ENCODE data around the gene FRMD4A. TPM values are rescaled to one million over a fixed set of nuclear protein-coding genes. Genes with fewer than 3 reads are reported as not detected.
"Not testable (repeated sequence)": the region's sequence is repeated elsewhere in the genome, so short reads cannot be mapped to it uniquely, and the experiment has no call there.

Gene FRMD4A
- total RNA-seq, 1 donor from 2014 or later, result 0.32 TPM

DNA sequence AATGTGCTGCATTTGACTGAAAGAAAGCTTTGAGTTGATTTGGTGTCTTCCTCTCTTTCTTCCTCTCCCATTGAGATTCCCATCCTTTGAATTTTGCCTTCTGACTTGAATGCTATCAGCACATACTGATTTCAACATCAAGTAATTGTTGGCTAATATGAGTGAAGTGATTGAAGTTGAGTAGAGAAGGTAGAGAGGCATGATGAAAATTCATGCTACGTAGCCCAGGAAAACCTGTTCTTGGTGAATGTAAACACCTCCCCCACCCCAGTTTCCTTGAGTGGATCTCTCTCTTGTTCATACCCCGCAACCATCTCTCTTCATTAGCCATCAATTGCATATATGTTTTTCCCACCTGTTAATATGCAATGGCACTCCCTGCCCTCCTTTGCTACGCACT lies 193.3 kb downstream of the FRMD4A start:
- Mint-ChIP-seq H3K4me1 (ENCODE audit: low read depth) (no peaks in the 10 kb centered on the region), H3K27ac (no peak overlapping the region), H3K4me3 (ENCODE audit: low read depth) (no peak overlapping the region), H3K27me3 (ENCODE audit: low read depth) (no peaks in the 10 kb centered on the region), H3K36me3 (ENCODE audit: low read depth) (no peaks in the 10 kb centered on the region), H3K9me3 (no peaks in the 10 kb centered on the region)
- intact Hi-C loops (cut with micrococcal nuclease), result no loop called here
- DNase-seq (ENCODE audit: low spot score), result no peak

DNA sequence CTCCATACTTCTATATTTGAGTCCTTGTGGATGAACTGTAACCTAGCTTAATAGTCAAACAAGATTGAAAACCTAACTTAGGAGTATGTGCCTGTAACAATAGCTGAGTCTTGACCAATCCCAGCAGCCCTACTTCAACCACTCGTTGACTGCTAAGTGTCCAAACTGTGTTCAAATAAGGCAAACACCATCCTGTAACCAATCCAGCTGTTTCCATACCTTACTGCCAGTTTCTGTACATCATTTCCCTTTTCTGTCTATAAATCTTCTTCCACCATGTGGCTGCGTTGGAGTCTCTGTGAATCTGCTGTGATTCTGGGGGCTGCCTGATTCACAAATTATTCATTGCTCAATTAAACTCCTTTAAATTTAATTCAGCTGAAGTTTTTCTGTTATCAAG lies 195.5 kb downstream of the FRMD4A start:
- H3K4me3 Mint-ChIP-seq (ENCODE audit: low read depth); intact Hi-C loops (cut with micrococcal nuclease); H3K27ac Mint-ChIP-seq; H3K4me1 Mint-ChIP-seq (ENCODE audit: low read depth); DNase-seq (ENCODE audit: low spot score); H3K9me3 Mint-ChIP-seq; H3K36me3 Mint-ChIP-seq (ENCODE audit: low read depth); H3K27me3 Mint-ChIP-seq (ENCODE audit: low read depth): not testable (repeated sequence)

DNA sequence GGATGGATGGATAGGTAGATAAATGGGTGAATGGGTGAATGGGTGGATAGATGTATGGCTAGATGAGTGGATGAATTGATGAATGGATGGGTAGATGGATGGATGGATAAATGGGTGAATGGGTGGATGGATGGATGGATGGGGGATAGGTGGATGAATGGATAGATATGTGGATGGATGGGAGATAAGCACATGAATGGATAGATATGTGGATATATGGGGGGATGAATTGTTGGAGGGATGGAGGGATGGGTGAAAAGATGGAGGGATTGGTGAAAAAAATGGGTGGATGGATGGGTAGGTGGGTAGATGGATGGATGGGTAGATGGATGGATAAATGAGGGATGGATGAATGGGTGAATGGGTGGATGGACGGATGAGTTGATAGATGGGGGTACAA lies 196.4 kb downstream of the FRMD4A start:
- DNase-seq (ENCODE audit: low spot score), result no peak
- Mint-ChIP-seq H3K36me3 (ENCODE audit: low read depth) (no peaks in the 10 kb centered on the region), H3K27me3 (ENCODE audit: low read depth) (no peaks in the 10 kb centered on the region), H3K9me3 (no peaks in the 10 kb centered on the region), H3K27ac (no peak overlapping the region), H3K4me1 (ENCODE audit: low read depth) (no peaks in the 10 kb centered on the region), H3K4me3 (ENCODE audit: low read depth) (no peak overlapping the region)
- intact Hi-C loops (cut with micrococcal nuclease), result no loop called here

GRCh38 chr10:14131261-14131960 lies 199.3 kb downstream of the FRMD4A start:
- no peaks in the 10 kb centered on the region for H3K36me3 Mint-ChIP-seq (ENCODE audit: low read depth)
- DNase-seq (ENCODE audit: low spot score), result no peak

DNA sequence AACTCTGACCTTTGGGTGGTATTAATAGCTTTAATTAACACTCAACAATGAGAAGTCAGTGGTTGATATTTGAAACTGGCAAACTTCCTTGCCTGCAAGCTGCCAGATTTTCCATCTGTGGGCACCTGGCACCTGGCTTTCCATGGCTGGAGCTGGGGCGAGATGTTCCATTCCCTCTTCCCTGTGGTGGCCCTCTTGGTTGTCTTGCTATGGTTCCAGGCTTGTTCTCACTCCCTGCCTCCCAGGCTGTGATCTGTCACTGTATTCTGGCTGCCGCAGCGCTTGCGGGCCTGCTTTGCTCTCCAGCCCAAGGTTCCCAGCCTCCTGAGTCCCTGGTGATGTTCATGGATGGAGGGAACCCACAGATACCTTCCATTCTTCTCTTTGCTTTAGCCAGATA lies 201.0 kb downstream of the FRMD4A start:
- Mint-ChIP-seq H3K4me3 (ENCODE audit: low read depth) (no peak overlapping the region), H3K27me3 (ENCODE audit: low read depth) (no peaks in the 10 kb centered on the region), H3K27ac (no peak overlapping the region), H3K4me1 (ENCODE audit: low read depth) (no peaks in the 10 kb centered on the region), H3K36me3 (ENCODE audit: low read depth) (no peaks in the 10 kb centered on the region), H3K9me3 (no peaks in the 10 kb centered on the region)
- intact Hi-C loops (cut with micrococcal nuclease), result no loop called here
- DNase-seq (ENCODE audit: low spot score), result no peak

More at GRCh38 chr10:14131261-14131960, 199.3 kb downstream of the FRMD4A start:
- H3K4me3 Mint-ChIP-seq (ENCODE audit: low read depth), result no peak overlapping the region
- H3K27ac Mint-ChIP-seq, result no peak overlapping the region
- no peaks in the 10 kb centered on the region for H3K9me3 Mint-ChIP-seq
- intact Hi-C loops (cut with micrococcal nuclease), result no loop called here
- no peaks in the 10 kb centered on the region for H3K4me1 Mint-ChIP-seq (ENCODE audit: low read depth)
- H3K27me3 Mint-ChIP-seq (ENCODE audit: low read depth), result no peaks in the 10 kb centered on the region

DNA sequence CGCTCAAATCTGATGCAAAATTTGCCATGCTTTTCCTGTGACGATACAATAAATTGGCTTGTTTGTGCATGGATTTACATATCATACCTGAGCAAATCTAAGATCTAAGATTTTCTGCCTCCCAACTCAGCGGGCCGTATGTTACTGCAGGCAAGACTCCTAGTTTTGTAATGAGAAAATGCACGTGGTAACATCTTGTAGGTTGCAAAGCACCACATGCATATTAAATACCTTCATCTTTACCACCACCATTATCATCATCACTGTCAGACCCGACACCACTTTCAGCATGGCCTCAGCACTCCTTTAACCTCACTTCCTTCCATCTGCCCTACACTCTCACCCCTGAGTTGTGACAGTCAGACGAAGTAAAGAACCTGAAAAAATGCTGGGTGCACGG lies 202.2 kb downstream of the FRMD4A start:
- no peak overlapping the region for H3K27ac Mint-ChIP-seq
- no peak overlapping the region for H3K4me3 Mint-ChIP-seq (ENCODE audit: low read depth)
- H3K9me3 Mint-ChIP-seq, result no peaks in the 10 kb centered on the region
- no peaks in the 10 kb centered on the region for H3K36me3 Mint-ChIP-seq (ENCODE audit: low read depth)
- DNase-seq (ENCODE audit: low spot score), result no peak
- H3K27me3 Mint-ChIP-seq (ENCODE audit: low read depth), result no peaks in the 10 kb centered on the region
- no peaks in the 10 kb centered on the region for H3K4me1 Mint-ChIP-seq (ENCODE audit: low read depth)
- intact Hi-C loops (cut with micrococcal nuclease), result no loop called here

DNA sequence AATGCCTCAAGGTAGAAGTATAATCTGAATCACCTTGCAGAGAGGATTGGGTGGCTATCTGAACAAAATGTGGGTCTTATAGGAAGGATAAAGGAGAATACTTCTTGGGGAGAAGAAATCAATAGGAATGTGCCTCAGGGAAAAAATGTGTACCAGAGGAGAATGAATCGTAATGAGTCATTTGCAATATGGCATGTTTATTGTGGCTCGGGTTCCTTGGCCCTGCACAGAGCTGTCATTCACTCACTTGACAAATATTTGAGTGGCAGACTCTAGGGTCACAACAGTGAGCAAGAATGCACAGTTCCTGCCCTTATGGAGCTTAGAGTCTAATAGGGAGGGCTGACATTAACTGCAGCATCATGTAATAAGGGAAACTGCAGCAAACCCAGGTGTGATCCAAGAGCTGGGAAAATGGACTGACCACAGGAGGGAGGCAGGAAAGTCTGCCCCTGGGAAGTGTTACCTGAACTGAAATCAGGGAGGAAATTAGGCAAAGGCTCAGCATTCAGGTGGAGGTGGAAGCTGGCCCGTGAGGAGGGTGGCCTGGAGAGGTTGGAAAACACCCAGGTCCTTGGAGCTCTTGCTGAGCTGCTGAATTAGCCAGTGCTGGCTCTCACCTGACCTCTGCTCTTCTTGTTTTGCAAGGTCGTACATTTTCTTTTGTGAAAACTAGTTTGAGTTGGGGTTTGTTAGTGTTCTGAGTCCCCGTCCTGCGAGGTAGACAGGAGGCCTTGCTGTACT lies 203.9 kb downstream of the FRMD4A start:
- intact Hi-C loops (cut with micrococcal nuclease), result no loop called here
- Mint-ChIP-seq H3K27me3 (ENCODE audit: low read depth) (no peaks in the 10 kb centered on the region), H3K4me3 (ENCODE audit: low read depth) (no peak overlapping the region), H3K27ac (no peak overlapping the region), H3K4me1 (ENCODE audit: low read depth) (no peaks in the 10 kb centered on the region), H3K36me3 (ENCODE audit: low read depth) (no peaks in the 10 kb centered on the region), H3K9me3 (no peaks in the 10 kb centered on the region)
- DNase-seq (ENCODE audit: low spot score), result no peak

GRCh38 chr10:14125564-14125963 lies 205.2 kb downstream of the FRMD4A start:
- Mint-ChIP-seq H3K4me3 (ENCODE audit: low read depth) (no peak overlapping the region), H3K36me3 (ENCODE audit: low read depth) (no peaks in the 10 kb centered on the region), H3K9me3 (no peaks in the 10 kb centered on the region), H3K4me1 (ENCODE audit: low read depth) (no peaks in the 10 kb centered on the region), H3K27me3 (ENCODE audit: low read depth) (no peaks in the 10 kb centered on the region), H3K27ac (no peak overlapping the region)
- DNase-seq (ENCODE audit: low spot score), result no peak
- intact Hi-C loops (cut with micrococcal nuclease), result no loop called here

- H3K4me3 Mint-ChIP-seq (ENCODE audit: low read depth), result no peak overlapping the region
- H3K36me3 Mint-ChIP-seq (ENCODE audit: low read depth), result no peaks in the 10 kb centered on the region
- H3K27ac Mint-ChIP-seq, result no peak overlapping the region
- H3K27me3 Mint-ChIP-seq (ENCODE audit: low read depth), result no peaks in the 10 kb centered on the region
- DNase-seq (ENCODE audit: low spot score), result no peak
- intact Hi-C loops (cut with micrococcal nuclease), result no loop called here
- H3K4me1 Mint-ChIP-seq (ENCODE audit: low read depth), result no peaks in the 10 kb centered on the region
- H3K9me3 Mint-ChIP-seq, result no peaks in the 10 kb centered on the region
These were observed 205.8 kb downstream of the FRMD4A start for GRCh38 chr10:14124941-14125340.

- no peak overlapping the region for H3K4me3 Mint-ChIP-seq (ENCODE audit: low read depth)
- no peaks in the 10 kb centered on the region for H3K36me3 Mint-ChIP-seq (ENCODE audit: low read depth)
- intact Hi-C loops (cut with micrococcal nuclease), result no loop called here
- DNase-seq (ENCODE audit: low spot score), result no peak
- H3K4me1 Mint-ChIP-seq (ENCODE audit: low read depth), result no peaks in the 10 kb centered on the region
- no peak overlapping the region for H3K27ac Mint-ChIP-seq
- no peaks in the 10 kb centered on the region for H3K9me3 Mint-ChIP-seq
- H3K27me3 Mint-ChIP-seq (ENCODE audit: low read depth), result no peaks in the 10 kb centered on the region
These were observed 207.6 kb downstream of the FRMD4A start for GRCh38 chr10:14123139-14123538.

DNA sequence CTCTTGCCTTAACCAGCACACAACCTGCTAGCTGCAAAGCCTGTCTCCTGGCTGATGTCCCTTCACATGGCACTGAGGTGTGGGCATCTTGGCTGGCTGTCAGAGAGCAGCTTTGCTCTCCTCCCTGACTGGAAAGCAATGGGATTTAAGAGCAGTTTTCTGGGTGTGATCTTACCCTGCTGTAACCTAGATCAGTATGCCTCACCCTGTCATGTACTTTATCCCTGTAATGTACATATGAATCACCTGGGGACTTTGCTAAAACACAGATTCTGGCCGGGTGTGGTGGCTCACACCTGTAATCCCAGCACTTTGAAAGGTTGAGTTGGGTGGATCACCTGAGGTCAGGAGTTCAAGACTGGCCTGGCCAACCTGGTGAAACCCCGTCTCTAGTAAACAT lies 209.9 kb downstream of the FRMD4A start:
- no peak for DNase-seq (ENCODE audit: low spot score)
- Mint-ChIP-seq H3K27me3 (ENCODE audit: low read depth) (no peaks in the 10 kb centered on the region), H3K4me1 (ENCODE audit: low read depth) (no peaks in the 10 kb centered on the region), H3K4me3 (ENCODE audit: low read depth) (no peak overlapping the region), H3K9me3 (no peaks in the 10 kb centered on the region), H3K36me3 (ENCODE audit: low read depth) (no peaks in the 10 kb centered on the region), H3K27ac (no peak overlapping the region)
- intact Hi-C loops (cut with micrococcal nuclease), result no loop called here

DNA sequence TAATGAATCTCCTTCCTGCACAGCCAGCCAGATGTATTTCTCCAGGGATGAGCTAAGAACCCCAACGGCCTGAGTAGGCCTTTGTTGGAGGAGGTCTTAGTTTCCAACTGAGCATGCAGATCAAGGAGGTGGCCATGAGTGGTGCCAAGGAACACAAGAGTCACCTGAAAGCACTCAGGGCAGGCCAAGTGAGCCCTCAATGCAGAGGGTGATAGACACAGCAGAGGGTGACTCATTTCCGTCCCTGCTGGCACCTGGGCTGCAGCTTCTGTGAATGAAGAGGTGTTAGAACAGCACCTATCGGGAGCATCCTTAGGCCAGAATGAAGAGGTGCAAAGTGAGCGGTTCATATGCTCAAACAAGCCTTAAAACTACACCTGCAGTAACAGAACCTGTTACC lies 211.8 kb downstream of the FRMD4A start:
- no peaks in the 10 kb centered on the region for H3K4me1 Mint-ChIP-seq (ENCODE audit: low read depth)
- no peak for DNase-seq (ENCODE audit: low spot score)

DNA sequence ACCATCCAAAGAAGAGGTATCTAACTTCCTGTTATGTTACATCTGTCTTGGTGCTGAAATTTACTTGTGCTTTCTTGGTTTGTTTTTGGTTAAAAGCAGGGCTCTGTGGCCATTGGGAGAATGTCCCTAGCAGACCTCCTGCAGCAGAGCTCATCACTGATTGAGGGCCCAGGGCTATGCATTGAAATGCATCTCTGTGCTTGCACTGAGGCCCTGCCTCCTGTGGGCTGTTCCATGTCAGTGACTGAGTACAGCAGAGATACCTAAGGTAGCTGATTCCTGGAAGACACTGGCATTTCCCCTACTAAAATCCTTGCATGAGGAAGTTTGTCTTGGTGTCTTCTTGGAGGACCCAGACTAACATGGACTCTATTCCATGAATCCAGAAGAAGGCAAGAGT lies 213.9 kb downstream of the FRMD4A start:
- H3K36me3 Mint-ChIP-seq (ENCODE audit: low read depth), result no peaks in the 10 kb centered on the region
- no peaks in the 10 kb centered on the region for H3K4me1 Mint-ChIP-seq (ENCODE audit: low read depth)
- no peaks in the 10 kb centered on the region for H3K27me3 Mint-ChIP-seq (ENCODE audit: low read depth)
- no peak overlapping the region for H3K4me3 Mint-ChIP-seq (ENCODE audit: low read depth)
- no peak for DNase-seq (ENCODE audit: low spot score)
- intact Hi-C loops (cut with micrococcal nuclease), result no loop called here
- no peak overlapping the region for H3K27ac Mint-ChIP-seq
- no peaks in the 10 kb centered on the region for H3K9me3 Mint-ChIP-seq

More for the DNA sequence above, 211.8 kb downstream of the FRMD4A start:
- H3K4me3 Mint-ChIP-seq (ENCODE audit: low read depth), result no peak overlapping the region
- H3K27ac Mint-ChIP-seq, result no peak overlapping the region
- H3K27me3 Mint-ChIP-seq (ENCODE audit: low read depth), result no peaks in the 10 kb centered on the region
- H3K9me3 Mint-ChIP-seq, result no peaks in the 10 kb centered on the region
- no peaks in the 10 kb centered on the region for H3K36me3 Mint-ChIP-seq (ENCODE audit: low read depth)
- intact Hi-C loops (cut with micrococcal nuclease), result no loop called here
